Dedifferentiated amniotic fluid mesenchymal stem cell (primary cell): ENCODE data around the gene C1R.

Source experiments
- DNase-seq: peaks from one replicate; pipeline ENCODE4 v3.0.0-alpha.2; 2016; ENCODE audit errors: extremely low spot score

Gene C1R

GRCh38 chr12:7035463-7035862 lies 56.8 kb downstream of the C1R start:
- DNase-seq: no peak

GRCh38 chr12:7034464-7034863 lies 57.8 kb downstream of the C1R start:
- no peak for DNase-seq

GRCh38 chr12:7032990-7033389 lies 59.3 kb downstream of the C1R start:
- no peak for DNase-seq

- no peak for DNase-seq
These were observed 60.9 kb downstream of the C1R start for GRCh38 chr12:7031306-7031705.
